Activated gamma-delta T cell (primary cell): ENCODE data around the gene TMEM205.
A peak's percentile ranks its signal among the peaks of the same experiment; 100 is the strongest.
"Not testable (repeated sequence)": the region's sequence is repeated elsewhere in the genome, so short reads cannot be mapped to it uniquely, and the experiment has no call there.

ENCODE experiments used
- DNase-seq: peaks from one replicate; lab custom pipeline; 2025; lab: John Stamatoyannopoulos, UW

The TMEM205 gene

GRCh38 chr19:11339254-11340098 is 6.6 kb downstream of the TMEM205 start, which contains the start of gene RAB3D:
TSS of gene RAB3D (minus strand) at chr19:11339657. CDS start at chr19:11337399, 2,258 bp downstream.
- peak; percentile 42 for DNase-seq

GRCh38 chr19:11338569-11339253 is 7.4 kb downstream of the TMEM205 start:
- DNase-seq: no peak

- DNase-seq: no peak
Measured at GRCh38 chr19:11338121-11338520, 7.9 kb downstream of the TMEM205 start.

- DNase-seq: no peak
Measured at GRCh38 chr19:11337080-11337479, 9.0 kb downstream of the TMEM205 start.

GRCh38 chr19:11335449-11336146 is 10.5 kb downstream of the TMEM205 start:
- no peak for DNase-seq

- not testable (repeated sequence) for DNase-seq
Measured at GRCh38 chr19:11333838-11334237, 12.2 kb downstream of the TMEM205 start.

GRCh38 chr19:11332822-11333221 is 13.2 kb downstream of the TMEM205 start:
- DNase-seq: no peak

GRCh38 chr19:11331502-11331901 is 14.6 kb downstream of the TMEM205 start:
- no peak for DNase-seq

- DNase-seq: no peak
Measured at GRCh38 chr19:11330127-11330526, 15.9 kb downstream of the TMEM205 start.

GRCh38 chr19:11325544-11325943 is 20.5 kb downstream of the TMEM205 start:
- DNase-seq: no peak

- DNase-seq: no peak
Measured at GRCh38 chr19:11324748-11325389, 21.2 kb downstream of the TMEM205 start.

- DNase-seq: no peak
Measured at GRCh38 chr19:11324079-11324661, 21.9 kb downstream of the TMEM205 start.

- DNase-seq: no peak
Measured at GRCh38 chr19:11323601-11324078, 22.4 kb downstream of the TMEM205 start.

GRCh38 chr19:11322269-11323024 is 23.6 kb downstream of the TMEM205 start:
- DNase-seq: no peak

- no peak for DNase-seq
Measured at GRCh38 chr19:11321191-11322126, 24.6 kb downstream of the TMEM205 start.

- not testable (repeated sequence) for DNase-seq
Measured at GRCh38 chr19:11320278-11320995, 25.6 kb downstream of the TMEM205 start.

GRCh38 chr19:11306337-11306736 is 39.7 kb downstream of the TMEM205 start:
- no peak for DNase-seq

- DNase-seq: no peak
Measured at GRCh38 chr19:11304936-11305335, 41.1 kb downstream of the TMEM205 start.

- no peak for DNase-seq
Measured at GRCh38 chr19:11300811-11301120, 45.3 kb downstream of the TMEM205 start.
